Prostate gland (tissue), 2 donors: Measurements from ENCODE around the gene DLEC1. TPM values are rescaled to one million over a fixed set of nuclear protein-coding genes. Genes with fewer than 3 reads are reported as not detected.

Experiments used
- DNase-seq: peaks from one replicate; pipeline ENCODE4 v3.0.0-alpha.2; 2019; ENCODE audit warnings: low spot score
- H3K27ac ChIP-seq, 2 donors: fragments of 200-600 bp; sonication (generic); 2 replicates each; pipeline ENCODE4 v1.5.1; 2017 to 2019
- H3K27me3 ChIP-seq: fragments of 200-600 bp; sonication (generic); replicated peaks from 2 replicates; pipeline ENCODE4 v1.5.1; 2019; ENCODE audit not compliant: insufficient read depth
- H3K36me3 ChIP-seq, 2 donors: fragments of 200-600 bp; sonication (generic); 1 replicate in 1 of 2; 2 replicates in 1 of 2; pipeline versions ENCODE4 v1.5.1 to v1.8.1; 2017 to 2019
- H3K4me1 ChIP-seq: fragments of 200-600 bp; sonication (generic); replicated peaks from 2 replicates; pipeline ENCODE4 v1.5.1; 2019
- H3K4me3 ChIP-seq, 2 donors: fragments of 200-600 bp; sonication (generic); 2 replicates each; pipeline ENCODE4 v1.5.1; 2017 to 2019
- H3K9me3 ChIP-seq: fragments of 200-600 bp; sonication (generic); 2 replicates; pipeline ENCODE4 v1.5.1; 2017
- POLR2A ChIP-seq: fragments of 450-650 bp; IDR thresholded peaks from one replicate; pipeline ENCODE4 v1.6.1; 2016; ENCODE audit warnings: antibody characterized with exemption, mild to moderate bottlenecking
- POLR2AphosphoS5 ChIP-seq: sonication (generic); formaldehyde crosslinking; IDR thresholded peaks from one replicate; pipeline ENCODE4 v1.6.1; 2017; ENCODE audit warnings: antibody characterized with exemption
- WGBS: methylation state at CpG from one replicate; pipeline ENCODE4 v1.1.5; 2018; 5-methylcytosine and 5-hydroxymethylcytosine counted together
- intact Hi-C: fragments of 100-400 bp; cut with DNase I; formaldehyde crosslinking; loops from one replicate; pipeline ENCODE4 v1.14.2; 2022
- total RNA-seq, 2 donors: library from RNA; depleted of rRNA; stranded (reverse); fragments of >200 nt; gene quantifications; one replicate each; pipeline ENCODE4 v1.1.0, GENCODE V29; 2016
- TF ChIP-seq, protein P1 (sequence below), 4 experiments: fragments of 200-600 bp in 2 of 4; fragments of 450-650 bp in 2 of 4; sonication (generic) in 2 of 4; IDR thresholded peaks; 1 replicate in 3 of 4; 2 replicates in 1 of 4; pipeline ENCODE4 v1.5.1; 2016 to 2019; ENCODE audit warnings: antibody characterized with exemption in 4 of 4, mild to moderate bottlenecking in 2 of 4, moderate library complexity in 2 of 4

DLEC1 gene
- total RNA-seq, 2 donors from 2014 or later: 0.32 to 13.1 TPM

DNA sequence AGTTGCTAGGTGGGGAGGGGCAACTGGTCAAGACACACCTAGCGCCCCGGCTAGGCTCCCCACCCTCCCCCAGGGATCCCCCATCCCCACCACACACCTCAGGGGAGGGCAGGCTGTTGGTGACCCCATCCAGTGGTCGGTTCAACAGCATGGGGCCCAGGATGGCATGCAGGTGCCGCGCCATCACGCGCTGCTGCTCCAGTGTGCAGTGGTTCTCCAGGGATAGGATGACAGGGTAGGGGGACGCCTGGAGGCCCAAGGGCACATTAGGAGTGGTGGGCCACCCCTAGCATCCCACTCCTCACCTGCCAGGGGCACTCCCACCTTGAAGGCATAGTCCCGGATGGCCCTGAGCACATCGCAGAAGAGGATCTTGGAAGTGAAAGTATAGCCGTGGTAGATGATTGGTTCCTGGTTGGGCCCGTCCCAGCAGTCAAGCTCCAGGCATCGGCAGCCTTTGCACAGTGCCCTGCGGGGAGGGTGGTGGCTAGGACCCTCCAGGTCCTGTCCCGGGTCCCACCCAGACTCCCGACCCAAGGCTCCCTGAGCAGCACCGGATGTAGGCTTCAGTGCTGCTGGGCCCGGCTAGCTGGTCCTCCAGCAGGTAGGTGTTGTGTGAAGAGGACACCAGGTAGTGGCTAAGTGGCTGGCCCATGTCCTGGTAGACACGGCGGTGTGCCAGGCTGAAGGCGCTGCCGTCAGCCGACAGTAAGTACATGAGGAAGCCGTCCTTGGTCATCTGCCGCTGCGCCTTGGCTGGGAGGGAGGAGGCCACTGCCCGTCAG lies 29.0 kb upstream of the DLEC1 start:
- whole genome bisulfite sequencing: 92% methylated on average over 25 of the region's 27 CpGs
- Histone ChIP-seq H3K4me3 (no peak overlapping the region), H3K9me3 (no peaks in the 10 kb centered on the region), H3K27ac (no peak overlapping the region), H3K27me3 (no peaks in the 10 kb centered on the region), H3K36me3 (peaks cover 3 to 6% of the 10 kb centered on the region in 2 donors), H3K4me1 (peaks cover 4% of the 10 kb centered on the region)
- intact Hi-C loops: no loop called here
- no peak for TF ChIP-seq POLR2A
- no peak for TF ChIP-seq POLR2AphosphoS5
- TF ChIP-seq, protein P1, sequence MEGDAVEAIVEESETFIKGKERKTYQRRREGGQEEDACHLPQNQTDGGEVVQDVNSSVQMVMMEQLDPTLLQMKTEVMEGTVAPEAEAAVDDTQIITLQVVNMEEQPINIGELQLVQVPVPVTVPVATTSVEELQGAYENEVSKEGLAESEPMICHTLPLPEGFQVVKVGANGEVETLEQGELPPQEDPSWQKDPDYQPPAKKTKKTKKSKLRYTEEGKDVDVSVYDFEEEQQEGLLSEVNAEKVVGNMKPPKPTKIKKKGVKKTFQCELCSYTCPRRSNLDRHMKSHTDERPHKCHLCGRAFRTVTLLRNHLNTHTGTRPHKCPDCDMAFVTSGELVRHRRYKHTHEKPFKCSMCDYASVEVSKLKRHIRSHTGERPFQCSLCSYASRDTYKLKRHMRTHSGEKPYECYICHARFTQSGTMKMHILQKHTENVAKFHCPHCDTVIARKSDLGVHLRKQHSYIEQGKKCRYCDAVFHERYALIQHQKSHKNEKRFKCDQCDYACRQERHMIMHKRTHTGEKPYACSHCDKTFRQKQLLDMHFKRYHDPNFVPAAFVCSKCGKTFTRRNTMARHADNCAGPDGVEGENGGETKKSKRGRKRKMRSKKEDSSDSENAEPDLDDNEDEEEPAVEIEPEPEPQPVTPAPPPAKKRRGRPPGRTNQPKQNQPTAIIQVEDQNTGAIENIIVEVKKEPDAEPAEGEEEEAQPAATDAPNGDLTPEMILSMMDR (IDR thresholded peaks at IDR 0.05): no peak
- DNase-seq: no peak

DNA sequence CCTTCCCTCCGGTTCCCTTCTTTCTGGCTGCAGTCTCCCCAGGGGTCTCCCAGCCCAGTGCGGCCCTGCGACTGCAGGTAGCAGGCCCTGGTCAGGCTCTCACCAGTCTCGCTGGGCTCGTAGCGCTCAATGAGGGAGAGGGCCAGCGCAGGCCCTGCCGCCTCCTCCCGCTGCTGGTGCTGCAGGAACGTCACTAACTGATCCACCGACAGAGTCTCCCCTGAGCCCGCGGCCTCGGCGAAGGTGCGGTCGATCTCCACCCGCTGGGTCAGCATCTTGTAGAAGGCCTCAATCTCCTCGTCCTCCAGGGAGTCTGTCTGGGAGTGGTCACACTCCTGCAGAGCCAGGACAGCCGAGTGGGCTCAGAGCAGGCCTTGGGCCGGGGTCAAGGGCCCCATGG lies 27.9 kb upstream of the DLEC1 start:
- intact Hi-C loops: no loop called here
- H3K9me3 ChIP-seq: no peaks in the 10 kb centered on the region
- DNase-seq: no peak
- H3K36me3 ChIP-seq: peaks cover 3 to 6% of the 10 kb centered on the region in 2 donors
- H3K4me1 ChIP-seq: no peaks in the 10 kb centered on the region
- WGBS: 95% methylated on average over 21 of the region's 21 CpGs
- no peak overlapping the region for H3K4me3 ChIP-seq
- no peak overlapping the region for H3K27ac ChIP-seq
- TF ChIP-seq, protein P1 (IDR thresholded peaks at IDR 0.05): no peak
- TF ChIP-seq POLR2A (no peak), POLR2AphosphoS5 (no peak)
- H3K27me3 ChIP-seq: no peaks in the 10 kb centered on the region

DNA sequence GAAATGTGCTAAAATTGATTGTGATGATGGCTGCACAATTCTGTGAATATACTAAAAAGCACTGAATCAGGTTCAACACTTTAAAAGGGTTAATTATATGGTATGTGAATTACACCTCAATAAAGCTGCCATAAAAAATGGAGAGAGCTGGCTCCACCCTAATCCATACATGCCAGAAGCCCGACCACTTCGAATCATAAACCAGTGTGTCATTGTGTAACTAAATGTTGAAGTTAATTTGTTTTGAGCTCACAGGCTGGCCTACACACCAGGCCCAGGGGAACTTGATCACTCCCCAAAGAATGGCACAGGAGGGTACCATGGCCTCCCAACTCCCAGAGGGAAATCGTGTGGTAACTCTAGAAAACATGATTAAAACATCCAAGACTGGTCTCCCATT lies 23.5 kb upstream of the DLEC1 start:
- intact Hi-C loops: no loop called here
- H3K9me3 ChIP-seq: no peaks in the 10 kb centered on the region
- H3K27me3 ChIP-seq: no peaks in the 10 kb centered on the region
- no peak overlapping the region for H3K27ac ChIP-seq
- TF ChIP-seq, protein P1 (IDR thresholded peaks at IDR 0.05): no peak
- TF ChIP-seq POLR2A (no peak), POLR2AphosphoS5 (no peak)
- H3K4me1 ChIP-seq: no peaks in the 10 kb centered on the region
- no peak for DNase-seq
- H3K36me3 ChIP-seq: no peaks in the 10 kb centered on the region
- WGBS: 58% methylated on average over 3 of the region's 3 CpGs
- no peak overlapping the region for H3K4me3 ChIP-seq

DNA sequence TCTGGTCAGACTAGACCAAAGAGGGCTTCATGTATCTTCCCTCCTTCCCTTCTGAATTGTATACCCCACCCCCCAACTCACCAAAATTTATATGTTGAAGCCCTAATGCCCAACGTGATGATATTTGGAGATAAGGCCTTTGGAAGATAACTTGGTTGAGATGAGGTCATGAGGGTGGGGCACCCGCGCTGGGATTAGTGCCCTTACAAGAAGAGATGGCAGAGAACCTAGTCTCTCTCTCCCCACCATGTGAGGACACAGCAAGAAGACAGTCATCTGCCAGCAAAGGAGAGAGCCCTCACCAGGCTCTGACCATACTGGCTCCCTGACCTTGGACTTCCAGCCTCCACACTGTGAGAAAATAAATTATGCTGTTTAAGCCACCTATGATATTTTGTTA lies 23.0 kb upstream of the DLEC1 start:
- no peaks in the 10 kb centered on the region for H3K27me3 ChIP-seq
- TF ChIP-seq, protein P1 (IDR thresholded peaks at IDR 0.05): no peak
- no peak for TF ChIP-seq POLR2A
- TF ChIP-seq POLR2AphosphoS5: no peak
- DNase-seq: no peak
- 90% methylated on average over 3 of the region's 3 CpGs for WGBS
- intact Hi-C loops: no loop called here
- no peaks in the 10 kb centered on the region for H3K36me3 ChIP-seq
- no peak overlapping the region for H3K4me3 ChIP-seq
- no peaks in the 10 kb centered on the region for H3K9me3 ChIP-seq
- no peak overlapping the region for H3K27ac ChIP-seq
- H3K4me1 ChIP-seq: no peaks in the 10 kb centered on the region

DNA sequence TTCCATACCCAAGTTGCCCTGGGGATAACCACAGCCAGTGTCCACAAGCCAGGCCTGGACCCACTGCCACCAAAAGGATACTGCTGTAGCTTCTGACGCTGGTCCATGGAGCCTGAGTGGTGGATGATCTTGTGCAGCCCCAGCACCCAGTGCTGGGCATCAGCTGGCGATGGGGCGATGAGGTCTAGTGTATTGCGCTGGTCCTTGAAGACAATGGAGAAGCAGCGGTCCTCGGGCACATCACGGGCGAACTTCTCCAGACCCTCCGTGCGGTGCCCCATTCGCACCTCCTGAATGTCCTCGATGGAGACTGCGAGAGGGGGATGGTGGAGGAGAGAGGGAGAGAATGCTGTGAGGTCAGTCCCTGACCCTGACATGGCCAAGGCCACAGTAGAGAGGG lies 22.6 kb upstream of the DLEC1 start:
- TF ChIP-seq, protein P1 (IDR thresholded peaks at IDR 0.05): no peak
- TF ChIP-seq POLR2AphosphoS5 (no peak), POLR2A (no peak)
- 95% methylated on average over 13 of the region's 13 CpGs for WGBS
- H3K36me3 ChIP-seq: no peaks in the 10 kb centered on the region

More for the DNA sequence above, 22.6 kb upstream of the DLEC1 start:
- Histone ChIP-seq H3K27ac (no peak overlapping the region), H3K4me1 (no peaks in the 10 kb centered on the region), H3K9me3 (no peaks in the 10 kb centered on the region), H3K27me3 (no peaks in the 10 kb centered on the region), H3K4me3 (no peak overlapping the region)
- intact Hi-C loops: no loop called here
- DNase-seq: no peak
